Midbrain (tissue), 1 donor: ENCODE data around the gene WDFY4.

Experiments
- DNase-seq: peaks from one replicate; lab custom pipeline; 2025; lab: John Stamatoyannopoulos, UW

The WDFY4 gene

DNA sequence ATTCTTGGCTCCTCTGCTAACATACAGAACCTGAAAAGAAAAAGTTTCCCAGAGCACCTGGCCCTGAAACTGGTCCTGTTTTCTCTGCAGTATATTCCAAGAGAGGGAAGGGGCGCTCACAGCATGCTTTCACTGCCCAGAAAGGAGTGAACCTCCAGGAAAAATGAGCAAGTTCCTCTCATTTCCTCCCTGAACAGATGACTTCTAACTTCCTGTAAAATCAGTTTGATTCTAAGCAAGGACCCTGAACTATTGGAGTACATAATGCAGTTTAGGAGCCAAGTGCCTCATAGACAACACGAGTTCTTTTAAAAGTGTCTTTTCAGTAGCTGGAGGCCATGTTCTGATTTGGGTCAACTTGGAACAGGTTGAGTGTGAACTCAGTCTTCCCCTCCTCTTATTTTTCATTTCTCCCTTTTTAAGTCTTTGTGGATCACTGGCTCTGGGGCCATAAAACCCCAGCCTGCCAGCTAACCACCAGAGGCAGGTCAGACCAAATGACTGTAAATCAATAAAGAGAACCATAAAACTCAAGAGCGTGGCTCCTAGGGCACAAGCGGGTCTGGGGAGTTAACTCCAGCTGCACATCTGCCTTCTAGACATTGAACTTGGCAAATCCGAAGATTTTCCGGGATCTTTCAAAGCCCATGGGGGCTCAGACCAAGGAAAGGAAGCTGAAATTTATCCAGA is 260.9 kb downstream of the WDFY4 start:
- DNase-seq, result no peak

DNA sequence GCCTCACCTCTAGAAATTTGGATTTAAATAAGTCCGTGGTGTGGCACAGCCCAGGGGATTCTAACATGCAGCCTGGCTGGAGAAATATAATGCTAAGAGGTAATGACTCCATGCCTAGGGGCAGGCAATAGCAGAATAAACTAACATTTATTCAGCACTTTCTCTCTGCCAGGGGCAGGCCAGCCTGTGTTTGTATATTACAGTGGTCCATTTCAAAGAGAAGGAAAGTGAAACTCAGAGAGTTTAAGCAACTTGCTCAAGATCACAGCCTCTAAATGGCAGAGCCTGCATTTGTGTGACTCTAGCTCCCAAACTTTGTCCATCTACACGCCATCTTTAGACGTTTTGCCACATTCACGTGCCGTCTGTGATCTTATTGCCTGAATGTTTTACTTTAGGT is 261.7 kb downstream of the WDFY4 start:
- no peak for DNase-seq

DNA sequence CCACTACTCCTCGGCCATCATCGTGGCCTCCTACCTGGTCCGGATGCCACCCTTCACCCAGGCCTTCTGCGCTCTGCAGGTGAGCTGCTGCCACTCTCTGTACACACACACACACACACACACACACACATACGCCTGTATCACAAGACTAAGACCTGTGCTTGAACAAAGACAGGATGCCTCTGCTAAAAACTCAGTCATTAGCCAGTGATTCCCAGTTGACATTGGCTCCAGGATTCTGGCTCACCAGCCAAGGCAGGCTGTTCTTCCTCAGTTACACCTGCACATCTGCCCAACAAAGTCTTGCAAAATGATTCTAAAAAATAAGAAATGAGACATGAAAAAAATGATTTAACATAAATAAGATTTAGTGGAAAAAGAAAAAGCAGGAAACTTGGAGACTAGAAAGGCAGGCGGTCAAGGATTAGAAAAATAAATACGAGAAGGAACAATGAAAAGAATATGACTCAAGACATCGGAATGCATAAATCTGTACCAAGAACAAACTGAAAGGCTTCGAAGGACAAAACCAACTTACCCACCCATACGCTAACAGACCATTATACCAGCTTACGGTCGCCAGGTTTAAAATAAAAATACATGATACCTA is 262.3 kb downstream of the WDFY4 start:
- DNase-seq, result no peak

DNA sequence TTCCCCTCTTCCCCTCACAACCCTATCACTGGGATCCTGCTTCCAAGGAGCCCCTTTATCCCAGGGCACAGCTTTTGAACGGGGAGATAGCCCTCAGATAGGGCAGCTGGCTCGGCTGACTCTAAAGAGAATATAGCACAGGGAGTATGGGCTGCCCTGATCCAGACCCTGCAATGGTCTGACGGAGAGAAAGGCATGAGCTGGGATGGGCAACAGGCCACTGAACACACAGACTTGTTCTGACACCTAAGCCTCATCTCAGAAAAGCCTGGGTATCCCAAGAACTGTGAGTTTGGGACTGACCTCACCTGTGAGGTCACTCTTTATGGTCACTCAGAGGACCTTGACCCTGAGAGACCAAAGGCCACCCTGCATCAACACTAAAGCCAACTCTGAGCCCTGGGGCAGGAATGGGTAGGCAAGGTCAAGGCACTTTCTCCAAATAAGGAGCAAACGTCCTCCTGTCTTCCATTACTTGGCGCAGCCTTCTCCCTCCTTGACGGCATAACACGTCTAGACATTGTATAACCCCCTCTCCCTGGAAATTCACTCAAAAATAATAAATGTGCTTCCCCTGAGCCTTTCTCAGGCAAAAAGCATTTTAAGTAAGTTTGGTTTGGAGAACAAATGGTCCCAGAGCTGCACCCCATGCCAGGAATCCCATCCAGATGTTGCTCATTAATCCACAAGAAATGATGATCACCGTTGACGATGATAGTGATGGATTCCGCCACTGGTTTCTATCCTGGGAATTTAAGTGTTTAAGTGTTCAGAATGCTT is 263.2 kb downstream of the WDFY4 start:
- DNase-seq, result no peak

DNA sequence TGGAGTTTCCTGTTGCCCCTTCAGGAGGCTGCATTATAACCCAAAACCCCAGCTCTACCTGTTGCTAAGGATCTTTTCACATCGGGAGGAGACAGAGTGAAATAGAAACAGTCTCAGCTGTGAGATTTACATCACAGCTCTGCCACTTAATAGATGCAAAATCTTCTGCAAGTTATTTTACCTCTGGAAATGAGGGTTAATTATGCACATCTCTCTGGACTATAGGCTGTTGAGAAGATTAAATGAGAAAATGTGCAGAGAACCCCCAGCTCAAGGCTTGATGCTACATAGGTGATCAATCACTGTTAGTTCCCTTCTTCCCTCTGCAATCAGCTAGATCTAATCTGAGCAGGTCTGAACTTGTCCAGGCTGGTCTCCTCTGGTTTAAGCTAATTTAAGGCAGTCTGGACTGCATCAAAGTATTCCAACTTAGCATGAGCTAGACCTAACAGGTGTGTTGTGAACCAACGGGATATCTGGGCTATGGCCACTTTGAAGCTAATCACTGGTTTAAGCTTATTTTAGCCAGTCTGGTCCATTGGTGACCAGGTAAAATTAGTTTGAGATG is 263.9 kb downstream of the WDFY4 start:
- no peak for DNase-seq

DNA sequence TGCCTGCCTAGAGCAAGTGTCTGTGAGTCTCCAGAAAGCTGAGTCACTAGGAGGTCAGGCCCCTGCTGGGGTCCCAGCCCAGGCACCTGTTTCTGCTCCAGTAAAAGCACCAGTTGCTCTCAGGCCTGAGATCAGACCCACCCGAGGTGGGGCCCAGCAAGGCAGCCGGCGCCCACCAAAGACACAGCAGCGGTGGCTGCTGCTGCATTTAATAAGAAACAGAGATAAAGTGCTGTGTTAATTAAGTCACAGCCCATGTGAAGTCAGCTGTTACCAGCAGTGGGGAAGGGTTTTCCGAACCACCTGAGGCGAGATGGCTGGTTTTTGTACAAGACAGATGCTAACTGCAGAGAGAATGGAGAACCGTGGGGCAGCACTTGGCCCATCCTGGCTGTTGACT is 267.0 kb downstream of the WDFY4 start:
- DNase-seq, result no peak

DNA sequence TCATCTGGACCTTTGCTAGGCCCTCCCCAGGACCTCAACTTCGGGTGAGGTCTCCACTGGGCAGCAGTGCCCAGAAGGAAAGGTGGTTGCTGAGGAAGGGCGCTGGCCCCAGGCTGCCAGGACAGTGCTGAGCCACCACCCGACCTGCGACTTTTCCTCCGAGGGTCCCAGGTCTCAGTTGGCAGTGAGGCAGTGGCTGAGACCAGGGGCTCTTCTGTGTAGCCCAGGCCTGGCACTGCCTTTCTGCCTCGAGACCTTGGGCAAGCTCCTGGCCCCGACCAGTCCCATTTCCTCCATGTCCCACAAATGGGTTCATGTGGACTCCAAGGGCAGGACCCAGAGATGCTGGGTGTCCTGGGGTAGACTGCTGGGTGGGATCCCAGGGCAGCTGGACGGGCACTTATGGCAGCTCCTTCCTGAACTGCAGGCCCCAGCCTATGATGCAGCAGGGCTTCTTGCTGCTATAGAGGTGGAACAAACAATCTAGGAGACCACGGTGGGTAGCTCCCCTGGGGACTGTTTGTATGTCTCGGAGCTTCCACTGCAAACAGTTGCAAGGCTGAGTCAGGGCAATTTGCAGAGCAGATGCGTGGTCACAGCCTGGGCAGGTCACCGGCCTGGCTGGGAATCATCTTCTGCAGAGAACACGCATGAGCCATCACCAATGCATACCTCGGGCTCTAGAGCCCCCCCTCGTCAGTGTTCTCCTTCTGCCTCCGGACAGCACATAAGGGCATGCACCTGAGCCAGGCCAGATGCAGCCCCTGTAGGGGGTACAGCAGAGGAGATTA is 272.9 kb downstream of the WDFY4 start:
- no peak for DNase-seq

DNA sequence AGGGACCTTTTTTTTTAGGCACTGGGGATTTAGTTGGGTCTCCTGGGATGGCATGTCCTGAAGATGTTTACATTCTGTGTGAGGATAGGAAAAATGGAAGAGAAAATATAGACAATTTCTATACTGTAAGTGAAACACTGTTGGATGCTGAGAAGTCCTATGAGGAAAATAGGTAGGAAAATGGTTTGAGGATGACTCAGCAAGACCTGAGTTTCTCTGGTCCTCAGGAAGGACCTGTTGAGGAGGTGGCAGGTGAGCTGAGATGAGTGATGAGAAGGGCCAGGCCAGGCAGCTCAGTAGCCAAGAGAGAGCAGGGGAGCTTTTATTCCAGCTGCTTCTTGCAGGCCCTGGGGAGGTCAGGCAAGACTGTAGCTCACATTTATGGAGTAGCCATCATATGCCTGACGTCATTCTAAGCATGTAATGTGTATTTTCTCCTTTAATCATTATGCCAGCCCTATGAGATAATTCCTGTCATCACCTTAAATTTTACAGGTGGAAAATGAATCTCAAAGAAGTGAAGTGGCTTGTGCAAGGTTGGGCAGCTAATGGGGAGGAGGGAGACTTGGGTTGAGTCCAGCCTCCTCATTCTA is 274.0 kb downstream of the WDFY4 start:
- DNase-seq, result no peak

DNA sequence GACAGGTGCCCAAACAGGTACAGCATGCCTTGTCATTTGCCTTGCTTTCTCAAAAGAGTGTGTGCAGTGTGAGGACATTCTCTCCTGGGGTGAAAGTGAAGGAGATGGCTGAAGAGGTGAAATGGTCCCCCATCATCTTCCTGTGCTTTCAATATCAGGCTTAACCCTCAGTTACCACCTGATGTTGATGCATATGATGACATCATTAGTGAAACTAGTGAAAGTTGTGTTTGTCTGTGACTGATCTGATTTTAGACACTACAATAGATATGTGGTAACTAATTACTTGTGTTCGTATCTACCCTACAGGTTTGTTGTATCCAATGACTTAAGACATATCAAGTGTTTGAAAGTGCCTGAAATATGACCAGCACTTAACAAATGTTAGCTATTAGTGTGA is 279.4 kb downstream of the WDFY4 start:
- DNase-seq, result no peak

DNA sequence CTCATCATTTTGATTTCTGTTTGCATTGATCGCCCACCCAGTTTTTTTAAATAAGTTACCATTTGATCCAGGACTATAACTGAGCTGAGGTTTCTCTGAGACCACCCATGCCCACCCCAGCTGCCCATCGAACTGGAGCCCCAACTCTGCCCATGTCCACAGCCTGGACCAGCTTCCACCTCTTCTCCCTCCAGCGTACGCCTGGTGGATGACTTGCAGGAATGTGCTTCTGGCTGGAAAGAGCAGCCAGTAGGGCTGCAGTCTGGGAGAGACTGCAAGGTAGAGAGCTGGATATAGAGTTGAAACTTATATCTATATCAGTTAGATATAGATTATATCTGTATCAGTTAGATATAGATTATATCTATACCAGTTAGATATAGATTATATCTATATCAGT is 280.8 kb downstream of the WDFY4 start:
- DNase-seq, result no peak

DNA sequence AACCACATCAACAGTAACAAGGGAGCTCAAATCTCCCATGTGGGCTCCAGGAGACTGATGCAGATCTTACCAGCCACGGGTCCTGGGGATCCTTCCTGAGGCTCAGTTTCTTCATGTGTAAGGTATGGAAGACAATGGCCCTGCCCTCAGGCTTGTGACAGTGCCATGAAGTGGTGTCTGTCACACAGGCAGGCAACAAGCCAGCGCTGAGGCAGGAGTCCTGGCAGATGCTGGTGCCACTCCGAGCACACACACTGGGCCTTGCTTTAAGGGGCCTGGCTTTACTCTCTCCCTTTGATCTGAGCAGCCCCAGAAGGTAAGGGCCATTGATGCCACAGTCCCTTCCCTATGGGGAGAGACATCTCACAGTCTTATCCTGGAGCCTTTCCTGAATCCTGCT is 283.4 kb downstream of the WDFY4 start:
- DNase-seq, result no peak

DNA sequence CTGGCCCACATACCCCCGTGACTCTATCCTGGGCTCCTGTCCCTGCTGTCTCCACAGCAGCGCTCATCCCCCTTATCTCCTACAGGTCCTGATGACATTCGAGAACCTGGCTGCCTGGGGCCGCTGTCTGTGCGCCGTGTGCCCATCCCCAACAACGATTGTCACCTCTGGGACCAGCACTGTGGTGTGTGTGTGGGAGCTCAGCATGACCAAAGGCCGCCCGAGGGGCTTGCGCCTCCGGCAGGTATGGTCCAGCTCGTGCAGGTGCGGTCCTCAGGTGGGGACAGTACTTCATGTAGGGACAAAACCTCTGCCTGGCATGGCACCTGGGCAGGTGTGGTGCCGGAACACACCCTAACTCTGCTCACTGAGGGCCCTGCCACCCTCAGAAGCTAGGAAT is 285.4 kb downstream of the WDFY4 start:
- DNase-seq, result no peak

DNA sequence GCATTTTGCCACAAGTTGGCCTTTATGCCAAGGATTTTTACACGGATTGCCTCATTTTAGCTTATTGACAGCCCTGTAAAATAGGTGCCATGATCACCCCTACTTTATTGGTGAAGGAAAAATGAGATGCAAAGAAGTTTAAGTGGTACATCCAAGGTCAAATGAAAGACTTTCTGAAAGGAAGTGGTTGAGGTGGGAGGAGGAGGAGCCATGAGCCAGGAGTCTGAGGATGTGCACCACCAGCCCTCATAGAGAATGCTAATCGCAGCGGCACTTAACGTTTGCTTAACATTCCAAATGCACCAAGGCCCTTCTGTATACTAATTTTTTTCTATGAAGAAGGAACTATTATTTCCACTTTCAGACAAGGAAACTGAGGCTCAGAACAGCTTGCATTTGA is 286.0 kb downstream of the WDFY4 start:
- no peak for DNase-seq

DNA sequence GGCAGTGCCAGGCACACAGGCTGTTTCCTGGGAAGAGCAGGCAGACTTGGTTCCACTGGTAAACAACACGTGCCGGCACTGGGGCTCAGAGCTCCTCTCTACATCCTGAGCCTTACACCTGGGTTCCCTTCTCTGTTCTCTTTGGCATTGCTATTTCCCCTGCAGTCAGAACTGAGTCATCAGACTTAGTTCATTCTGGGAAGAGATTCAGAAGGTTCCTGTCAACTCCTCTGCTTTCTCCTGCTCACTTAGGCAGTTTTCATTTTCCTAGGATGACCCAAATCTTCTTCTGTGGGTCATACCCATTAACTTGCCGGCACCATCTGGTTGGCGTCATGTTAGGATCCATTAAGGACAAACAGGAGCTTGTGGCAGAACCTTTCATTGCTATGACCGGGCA is 288.4 kb downstream of the WDFY4 start:
- DNase-seq, result no peak

DNA sequence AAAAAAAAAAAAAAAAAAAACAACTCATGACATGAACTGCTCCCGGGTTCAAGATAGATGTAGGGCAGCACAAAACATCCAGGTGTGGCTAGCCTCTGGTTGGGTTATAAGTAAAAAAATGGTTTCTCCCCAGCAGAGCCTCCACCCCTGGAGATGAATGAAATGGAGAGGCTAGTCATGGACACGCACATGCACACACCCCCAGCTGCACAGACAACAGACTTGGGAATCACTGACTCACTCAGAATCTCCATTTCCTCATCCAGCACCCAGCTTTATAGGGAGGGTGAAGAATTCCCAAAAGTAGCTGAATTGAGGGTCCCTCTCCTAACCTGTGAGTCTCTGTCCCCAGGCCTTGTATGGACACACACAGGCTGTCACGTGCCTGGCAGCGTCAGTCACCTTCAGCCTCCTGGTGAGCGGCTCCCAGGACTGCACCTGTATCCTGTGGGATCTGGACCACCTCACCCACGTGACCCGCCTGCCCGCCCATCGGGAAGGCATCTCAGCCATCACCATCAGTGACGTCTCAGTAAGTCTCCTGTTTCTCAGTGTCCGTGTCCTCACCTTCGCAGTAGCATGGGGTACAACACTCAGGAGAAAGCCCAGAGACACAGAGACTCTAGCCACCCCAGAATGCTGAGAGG is 290.0 kb downstream of the WDFY4 start:
- no peak for DNase-seq

DNA sequence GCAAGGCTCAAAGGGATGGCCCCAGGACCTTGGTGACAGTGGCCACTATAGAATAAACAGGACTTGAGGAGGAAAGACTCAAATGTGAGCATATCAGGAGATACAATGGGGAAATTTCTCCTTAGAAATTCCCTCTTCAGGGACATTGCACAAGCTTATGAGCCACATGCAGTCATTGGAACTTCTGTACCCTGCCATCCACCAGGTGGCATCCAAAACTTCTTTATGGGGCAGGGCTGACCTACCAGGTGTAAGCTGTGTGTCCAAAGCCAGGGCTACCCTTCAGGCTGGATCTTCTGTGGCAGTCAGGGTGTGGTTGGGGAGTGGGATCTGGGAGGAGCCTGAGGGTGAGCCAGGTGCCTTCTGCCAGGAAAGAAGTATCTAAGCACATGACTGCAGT is 291.5 kb downstream of the WDFY4 start:
- DNase-seq, result peak; percentile 4

DNA sequence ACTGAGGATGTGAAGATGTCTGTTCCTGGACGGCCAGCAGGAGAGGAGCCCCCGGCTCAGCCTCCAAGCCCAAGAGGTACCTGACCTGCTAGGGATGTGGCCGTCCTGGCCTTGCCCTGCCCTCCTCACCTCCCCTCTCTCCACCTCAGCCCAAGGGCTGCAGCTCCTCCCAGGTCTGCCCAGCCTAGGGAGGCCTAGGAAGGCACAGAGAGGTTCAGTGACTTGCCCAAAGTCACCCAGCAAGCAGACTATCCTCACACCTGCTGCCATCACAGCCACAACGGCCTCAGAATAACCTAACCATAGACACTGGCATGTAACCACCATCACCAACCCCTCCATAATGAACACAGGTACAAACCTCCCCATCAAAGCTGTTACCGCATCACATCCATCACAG is 293.6 kb downstream of the WDFY4 start:
- DNase-seq, result no peak

DNA sequence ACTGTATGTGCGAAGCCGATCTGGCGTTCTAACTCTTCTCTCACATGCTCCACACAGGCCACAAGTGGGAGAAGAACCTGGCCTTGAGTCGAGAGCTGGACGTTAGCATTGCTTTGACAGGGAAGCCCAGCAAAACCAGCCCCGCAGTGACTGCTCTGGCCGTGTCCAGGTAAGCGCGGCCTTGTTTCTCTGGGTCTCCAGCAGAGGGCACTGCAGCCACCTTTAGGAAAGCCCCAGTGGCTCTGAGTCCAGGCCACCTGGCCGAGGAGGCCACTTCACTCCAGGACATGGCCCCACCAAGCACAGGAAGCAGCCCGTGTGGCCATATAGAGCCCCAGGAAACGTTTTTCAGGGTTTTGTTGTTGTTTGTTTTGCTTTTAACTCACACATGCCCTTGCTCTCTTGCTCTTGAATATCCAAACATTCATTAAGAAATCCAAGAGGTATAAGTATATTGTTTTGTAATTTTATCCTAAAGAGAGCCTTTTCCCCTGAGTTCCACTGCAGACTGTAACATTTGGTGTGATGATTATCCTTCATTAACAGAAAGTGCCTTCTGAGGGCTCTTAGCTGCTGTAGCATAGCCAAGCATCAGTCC is 296.7 kb downstream of the WDFY4 start:
- DNase-seq, result peak; percentile 58

DNA sequence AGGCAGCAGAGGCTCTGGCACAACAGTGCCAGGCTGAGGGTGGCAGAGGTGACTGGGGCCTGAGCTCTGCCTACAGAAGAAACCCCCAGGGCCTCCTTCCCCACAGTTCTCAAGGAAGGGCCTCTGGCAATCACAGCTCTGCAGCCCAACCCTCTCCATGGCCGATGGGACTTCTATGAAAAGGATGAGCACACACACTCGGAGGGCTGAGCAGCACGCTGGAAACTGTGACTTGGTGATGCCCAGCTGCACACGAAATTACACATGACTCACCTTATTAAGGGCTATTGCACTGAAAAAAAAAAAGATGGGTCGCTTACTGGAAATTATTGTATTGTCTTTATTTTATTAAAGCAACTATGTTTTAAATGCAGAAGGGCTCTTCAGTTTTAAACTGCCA is 297.9 kb downstream of the WDFY4 start:
- DNase-seq, result no peak

DNA sequence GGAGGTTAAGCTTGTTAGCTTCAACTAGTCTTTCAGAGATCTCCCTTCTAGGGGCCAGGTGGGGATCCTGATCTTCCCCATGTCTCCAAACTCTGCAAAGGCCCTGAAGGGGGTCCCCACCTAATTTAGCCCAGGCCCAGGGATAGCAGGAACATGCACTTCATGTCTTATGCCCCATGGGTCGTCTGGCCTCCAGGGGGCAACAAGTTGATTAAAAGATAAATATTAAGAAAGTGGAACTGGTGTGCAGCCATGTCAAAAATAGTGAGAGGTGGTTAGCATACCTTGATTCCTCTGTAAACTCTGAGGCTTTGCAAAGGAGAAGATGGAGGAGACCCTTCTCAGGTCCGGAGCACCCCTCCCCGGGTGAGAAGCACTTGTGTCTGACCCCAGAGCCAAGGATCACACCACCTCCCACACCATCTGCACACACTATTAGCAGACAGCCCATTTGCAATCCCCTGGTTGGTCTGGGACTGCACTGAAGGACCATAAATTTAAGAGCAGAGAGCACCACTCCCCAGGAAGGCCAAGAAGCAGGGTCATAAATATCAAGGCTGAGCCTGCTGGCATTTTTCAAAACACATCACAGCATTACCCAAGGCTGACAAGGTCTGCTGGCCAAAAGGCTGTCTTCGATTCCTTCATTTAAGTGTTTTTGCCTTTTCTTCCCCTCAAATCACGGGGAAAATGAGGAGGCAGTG is 299.1 kb downstream of the WDFY4 start:
- DNase-seq, result no peak
